HG02678 (cell line): ENCODE results near the gene ALG12.

Experiments used
- ATAC-seq: cut with Tn5 transposase; IDR thresholded peaks from one replicate; pipeline ENCODE4 v1.9.1; 2021; ENCODE audit warnings: mild to moderate bottlenecking, moderate library complexity; ENCODE audit not compliant: unreplicated experiment

Gene ALG12

DNA sequence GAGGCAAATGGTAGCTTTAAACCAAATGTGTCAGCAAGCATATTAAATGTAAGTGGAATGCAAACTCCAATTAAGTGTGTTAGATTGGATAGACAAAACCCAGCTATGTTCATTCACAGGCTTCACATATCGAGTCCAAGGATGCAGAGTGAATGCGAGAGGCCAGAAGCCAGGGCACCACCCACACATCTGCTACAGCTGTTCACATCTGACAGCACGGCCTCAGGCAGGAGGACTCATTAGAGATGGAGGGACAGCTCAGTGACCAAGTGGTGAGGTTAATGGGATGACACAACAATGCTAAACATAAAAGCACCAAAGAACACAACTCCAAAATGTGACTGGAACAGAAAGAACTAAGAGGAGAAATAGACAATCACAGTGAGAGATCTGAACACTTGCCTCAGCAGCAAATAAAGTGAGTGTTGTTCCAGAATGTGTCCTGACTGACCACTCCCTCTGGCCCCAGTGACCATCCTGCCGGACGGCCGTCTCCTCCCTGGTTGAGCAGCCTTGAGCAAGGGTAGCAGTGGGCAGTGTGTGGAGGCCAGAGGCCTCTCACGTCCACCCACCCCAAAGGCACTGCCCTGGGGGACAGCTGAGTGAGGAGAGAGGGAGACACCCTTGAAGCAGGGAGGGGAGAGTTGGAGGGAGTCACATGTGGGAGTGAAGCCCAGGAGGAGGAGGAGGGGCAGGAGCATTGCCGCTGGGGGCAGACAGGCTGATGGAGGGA, 23.8 kb downstream of the ALG12 start:
- no peak for ATAC-seq

DNA sequence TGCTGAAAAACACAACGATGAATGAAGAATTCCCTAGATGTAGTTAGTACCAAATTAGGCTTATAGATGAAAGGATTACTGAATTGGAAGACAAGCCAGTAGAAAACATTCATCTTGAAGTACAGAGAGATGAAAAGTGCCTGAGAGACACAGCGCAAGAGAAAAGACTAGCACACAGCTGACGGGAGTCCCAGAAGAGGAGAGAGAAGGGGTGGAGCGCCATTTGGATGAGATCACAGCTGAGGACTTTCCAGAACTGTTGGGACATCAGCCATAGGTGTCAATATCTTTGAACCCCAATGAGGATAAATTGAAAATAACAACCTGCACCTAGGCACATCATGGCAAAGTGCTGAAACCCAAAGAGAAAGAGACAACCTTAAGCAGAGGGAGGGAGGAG, 25.2 kb downstream of the ALG12 start:
- no peak for ATAC-seq

DNA sequence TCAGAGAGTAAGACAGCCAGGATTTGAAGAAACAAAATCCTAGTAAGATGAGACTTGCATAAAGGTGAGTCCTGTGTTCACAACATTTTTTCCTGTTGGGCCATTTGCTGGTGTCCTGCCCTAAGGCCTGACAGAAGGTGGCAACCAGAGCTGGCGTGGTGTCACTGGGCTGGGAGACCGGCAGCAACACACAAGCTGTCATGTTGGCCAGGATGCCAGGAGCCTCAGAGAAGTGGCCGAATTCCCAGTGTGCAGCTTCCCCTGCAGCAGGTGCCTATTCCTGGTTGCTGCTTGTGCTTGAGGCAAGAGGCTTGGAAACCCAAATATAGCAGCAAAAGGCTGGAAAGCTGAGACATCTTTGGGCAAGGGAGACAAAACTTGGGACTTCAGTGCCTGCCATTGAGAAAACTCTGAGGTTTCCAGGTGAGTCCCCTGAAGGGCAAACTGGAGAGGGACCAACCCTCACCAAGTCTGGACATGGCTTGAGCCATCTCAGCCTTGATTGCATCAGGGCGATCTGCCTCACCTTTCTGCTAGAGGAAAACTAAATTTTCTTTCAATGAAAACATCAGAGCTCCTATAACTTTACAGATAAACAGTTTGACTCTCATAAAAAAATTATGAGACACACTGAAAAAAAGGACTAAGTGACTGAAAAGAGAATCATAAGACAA, 25.9 kb downstream of the ALG12 start:
- ATAC-seq, result no peak

- no peak for ATAC-seq
Measured at GRCh38 chr22:49889071-49889470, 29.2 kb downstream of the ALG12 start.

- ATAC-seq, result no peak
Measured at GRCh38 chr22:49887702-49888101, 30.5 kb downstream of the ALG12 start.

DNA sequence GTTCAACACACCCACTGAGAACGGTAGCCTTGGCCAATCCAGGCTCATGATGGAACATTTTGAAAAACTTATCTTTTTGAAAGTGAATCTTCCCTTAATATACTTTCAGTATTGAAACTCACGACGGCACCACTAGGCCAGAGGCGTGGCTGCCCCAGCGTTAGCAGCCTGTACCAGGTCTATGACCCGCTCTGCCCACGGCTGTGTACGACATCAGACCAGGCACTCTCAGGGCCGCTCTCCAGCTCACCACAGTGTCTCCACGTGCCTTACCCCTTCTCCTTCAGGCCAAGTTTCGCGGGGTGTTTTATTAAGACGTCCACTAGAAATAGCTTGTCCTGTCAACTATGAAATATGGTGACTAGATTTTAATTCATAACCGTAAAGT, 31.2 kb downstream of the ALG12 start:
- ATAC-seq, result no peak

- ATAC-seq, result no peak
Measured at GRCh38 chr22:49886346-49887063, 31.7 kb downstream of the ALG12 start.

- no peak for ATAC-seq
Measured at GRCh38 chr22:49885881-49886280, 32.4 kb downstream of the ALG12 start.

- no peak for ATAC-seq
Measured at GRCh38 chr22:49885281-49885680, 33.0 kb downstream of the ALG12 start.

DNA sequence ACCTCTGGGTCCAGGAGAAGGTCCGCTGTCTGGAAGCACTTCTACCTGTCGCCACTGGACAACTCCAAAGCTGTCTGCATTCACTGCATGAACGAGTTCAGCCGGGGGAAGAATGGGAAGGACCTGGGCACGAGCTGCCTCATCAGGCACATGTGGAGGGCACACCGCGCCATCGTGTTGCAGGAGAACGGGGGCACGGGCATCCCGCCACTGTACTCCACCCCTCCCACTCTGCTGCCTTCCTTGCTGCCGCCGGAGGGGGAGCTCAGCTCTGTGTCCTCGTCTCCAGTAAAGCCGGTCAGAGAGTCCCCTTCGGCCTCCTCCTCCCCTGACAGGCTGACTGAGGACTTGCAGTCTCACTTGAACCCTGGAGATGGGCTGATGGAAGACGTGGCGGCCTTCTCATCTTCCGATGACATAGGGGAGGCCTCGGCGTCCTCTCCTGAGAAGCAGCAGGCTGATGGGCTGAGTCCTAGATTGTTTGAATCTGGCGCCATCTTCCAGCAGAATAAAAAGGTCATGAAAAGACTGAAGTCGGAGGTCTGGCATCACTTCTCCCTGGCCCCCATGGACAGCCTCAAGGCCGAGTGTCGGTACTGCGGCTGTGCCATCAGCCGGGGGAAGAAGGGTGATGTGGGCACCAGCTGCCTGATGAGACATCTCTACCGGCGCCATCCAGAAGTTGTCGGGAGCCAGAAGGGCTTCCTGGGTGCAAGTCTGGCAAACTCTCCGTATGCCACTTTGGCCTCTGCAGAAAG, 33.6 kb downstream of the ALG12 start:
- ATAC-seq, result no peak

GRCh38 chr22:49884075-49884474, 34.2 kb downstream of the ALG12 start:
- ATAC-seq, result no peak

- ATAC-seq, result no peak
Measured at GRCh38 chr22:49883294-49883640, 35.0 kb downstream of the ALG12 start.

- ATAC-seq, result no peak
Measured at GRCh38 chr22:49882519-49883293, 35.5 kb downstream of the ALG12 start.

DNA sequence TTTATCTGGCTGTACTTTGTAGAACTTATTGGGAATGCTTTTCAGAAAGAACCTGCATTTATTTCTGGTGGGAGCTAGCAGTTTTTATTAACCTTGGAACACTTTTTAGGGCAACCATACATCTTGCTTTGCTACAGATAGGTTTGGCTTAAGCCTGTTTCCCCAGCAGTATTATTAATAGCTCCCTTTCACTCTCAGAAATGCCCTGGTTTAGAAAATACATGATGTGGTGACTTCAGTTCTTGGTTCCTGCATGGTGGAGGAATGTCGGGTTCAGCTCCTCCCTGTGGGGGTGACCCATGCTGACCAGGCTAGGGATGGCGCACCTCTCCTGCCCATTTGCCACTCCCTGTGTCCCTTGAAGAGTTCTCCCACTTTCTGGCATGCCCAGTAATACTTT, 36.4 kb downstream of the ALG12 start:
- no peak for ATAC-seq

- no peak for ATAC-seq
Measured at GRCh38 chr22:49880281-49880680, 38.0 kb downstream of the ALG12 start.

DNA sequence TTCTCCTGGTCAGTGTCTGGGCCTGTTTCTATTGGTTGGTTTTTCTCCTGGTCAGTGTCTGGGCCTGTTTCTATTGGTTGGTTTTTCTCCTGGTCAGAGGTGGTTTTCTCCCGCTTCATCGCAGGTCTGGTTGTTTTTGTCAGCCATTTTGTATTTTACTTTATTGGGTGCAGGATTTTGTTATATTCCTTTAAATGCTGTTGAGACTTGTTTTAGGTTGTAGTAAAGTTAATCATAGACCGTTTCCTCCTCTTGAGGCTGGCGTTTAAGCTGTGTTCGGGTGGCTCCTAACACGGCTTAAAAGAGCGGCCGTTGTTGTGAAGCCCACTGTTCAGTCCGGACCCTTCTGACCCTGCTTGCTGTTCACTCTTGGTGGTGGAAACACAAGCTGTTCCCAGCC, 38.4 kb downstream of the ALG12 start:
- ATAC-seq, result no peak

DNA sequence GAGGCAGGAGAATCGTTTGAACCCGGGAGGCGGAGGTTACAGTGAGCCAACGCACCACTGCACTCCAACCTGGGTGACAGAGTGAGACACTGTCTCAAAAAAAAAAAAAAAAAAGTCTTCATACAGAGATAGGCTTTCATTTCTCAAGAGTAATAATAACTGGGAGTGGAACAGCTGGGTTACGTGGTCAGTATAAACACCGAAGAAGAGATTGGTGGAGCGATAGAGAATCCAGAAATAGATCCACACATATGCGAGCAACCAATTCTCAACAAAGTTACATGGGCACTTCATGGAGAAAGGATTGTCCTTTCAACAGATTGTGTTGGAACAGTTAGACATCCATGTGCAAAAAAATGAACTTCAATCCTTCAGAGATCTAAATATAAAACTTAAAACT, 40.0 kb downstream of the ALG12 start:
- ATAC-seq, result no peak

- no peak for ATAC-seq
Measured at GRCh38 chr22:49877642-49878041, 40.6 kb downstream of the ALG12 start.

- no peak for ATAC-seq
Measured at GRCh38 chr22:49873228-49873940, 44.9 kb downstream of the ALG12 start.

DNA sequence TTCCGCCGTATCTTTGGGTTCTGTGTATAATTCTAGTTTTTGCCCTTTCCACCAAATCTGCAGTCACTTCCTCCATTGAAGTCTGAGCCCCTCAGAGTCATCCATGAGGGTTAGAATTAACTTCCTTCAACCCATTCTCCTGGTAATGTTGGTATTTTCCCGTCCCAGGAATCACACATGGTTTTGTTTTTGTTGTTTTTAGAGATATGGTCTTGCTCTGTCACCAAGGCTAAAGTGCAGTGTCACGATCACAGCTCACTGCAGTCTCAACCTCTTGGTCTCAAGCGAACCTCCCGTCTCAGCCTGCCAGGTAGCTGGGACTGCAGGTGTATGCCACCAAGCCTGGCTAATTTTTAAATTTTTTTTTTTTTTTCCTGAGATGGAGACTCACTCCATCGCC, 45.9 kb downstream of the ALG12 start:
- ATAC-seq, result no peak
